MCF 10A (cell line): ENCODE data around the gene VSTM2L. TPM values are rescaled to one million over a fixed set of nuclear protein-coding genes. Genes with fewer than 3 reads are reported as not detected.

Experiments used
- BruUV-seq: library from RNA; stranded (reverse); fragments of 400-500 nt; replicated peaks from 2 replicates; lab custom pipeline; 2021; lab: Mats Ljungman, UMichigan
- CTCF ChIA-PET: fragments of 300-600 bp; sonication (Branson Sonifier 250); formaldehyde crosslinking; extraction: SDS; loops from one replicate; lab custom pipeline; 2021; ENCODE audit warnings: antibody characterized with exemption, inconsistent platforms; lab: Yijun Ruan, JAX
- POLR2A ChIA-PET: fragments of 300-600, 350-650 bp; sonication (Branson Sonifier 250); formaldehyde crosslinking; extraction: SDS; loops from one replicate; lab custom pipeline; 2020; ENCODE audit warnings: antibody characterized with exemption, inconsistent platforms; lab: Yijun Ruan, JAX
- DNase-seq: peaks from one replicate; pipeline ENCODE4 v3.0.0-alpha.2; 2018; ENCODE audit not compliant: unreplicated experiment
- H3K27ac Mint-ChIP-seq: one replicate; pipeline ENCODE4 v1.8.0; 2022; ENCODE audit warnings: mild to moderate bottlenecking, low read depth, mixed read lengths; ENCODE audit not compliant: unreplicated experiment
- H3K27me3 Mint-ChIP-seq: one replicate; pipeline ENCODE4 v1.8.0; 2022; ENCODE audit warnings: mixed read lengths; ENCODE audit not compliant: insufficient read depth, unreplicated experiment
- H3K36me3 Mint-ChIP-seq: one replicate; pipeline ENCODE4 v1.8.0; 2022; ENCODE audit warnings: mild to moderate bottlenecking, moderate library complexity, mixed read lengths; ENCODE audit not compliant: insufficient read depth, unreplicated experiment
- H3K4me1 Mint-ChIP-seq: one replicate; pipeline ENCODE4 v1.8.0; 2022; ENCODE audit warnings: mixed read lengths; ENCODE audit not compliant: insufficient read depth, unreplicated experiment
- H3K4me3 Mint-ChIP-seq: one replicate; pipeline ENCODE4 v1.8.0; 2022; ENCODE audit warnings: mild to moderate bottlenecking, moderate library complexity, mixed read lengths; ENCODE audit not compliant: unreplicated experiment
- H3K9me3 Mint-ChIP-seq: one replicate; pipeline ENCODE4 v1.8.0; 2022; ENCODE audit warnings: mixed read lengths; ENCODE audit not compliant: unreplicated experiment
- intact Hi-C: fragments of 100-400 bp; cut with micrococcal nuclease; formaldehyde crosslinking; loops from 2 replicates; pipeline ENCODE4 v1.14.1; 2022
- total RNA-seq: library from RNA; stranded (reverse); gene quantifications from 2 replicates; pipeline ENCODE4 v1.2.3, GENCODE V29; 2022
- TF ChIP-seq, protein P1 (sequence below): fragments of 200-600 bp; IDR thresholded peaks from one replicate; pipeline ENCODE4 v1.8.0; 2022; ENCODE audit warnings: antibody characterized with exemption, mild to moderate bottlenecking; ENCODE audit not compliant: unreplicated experiment

Gene VSTM2L
- total RNA-seq, 1 experiment from 2014 or later: 15.6 TPM

DNA sequence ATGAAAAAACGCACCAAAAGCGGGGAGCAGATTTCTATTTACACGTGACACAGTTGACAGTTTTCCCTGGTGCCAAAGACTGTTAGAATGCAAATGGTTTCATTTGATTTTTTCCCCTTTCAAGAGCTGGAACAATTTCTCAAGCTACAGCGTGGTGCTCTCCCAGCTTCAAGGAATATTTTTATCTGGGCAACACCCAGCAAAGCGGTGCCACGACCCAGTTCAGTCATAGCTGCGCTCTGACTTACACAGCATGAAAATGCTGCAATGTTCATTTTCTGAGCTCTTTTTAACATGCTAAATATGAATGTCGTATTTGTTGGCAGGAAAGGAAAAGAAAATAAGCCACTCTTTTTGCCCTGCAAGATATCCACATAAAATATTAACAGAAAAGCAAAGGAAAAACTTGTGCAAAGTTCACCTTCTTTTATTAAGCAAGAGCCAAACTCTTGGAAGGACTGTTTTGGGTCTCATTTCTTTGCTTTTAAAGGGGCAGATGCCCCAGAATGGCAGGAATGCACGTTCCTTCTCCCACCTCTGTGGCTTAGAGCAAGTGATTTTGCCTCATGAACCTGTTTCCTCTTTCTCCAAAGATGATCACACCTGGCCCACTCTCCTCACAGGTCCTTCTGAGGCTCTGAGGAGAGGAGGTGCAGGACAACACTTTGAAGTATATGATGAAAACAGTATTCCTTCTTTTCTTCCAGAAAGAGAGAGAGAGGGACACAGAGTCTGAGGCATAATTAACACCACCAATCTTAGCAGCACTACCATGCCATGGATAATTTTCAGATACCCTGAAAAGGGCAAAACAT is 83.3 kb downstream of the VSTM2L start:
- H3K27me3 Mint-ChIP-seq: no peaks in the 10 kb centered on the region
- CTCF ChIA-PET: interaction anchor here (0.6 to 4.2 kb wide), 4 partner anchors 13 to 765 kb away, joined by 3 to 14 read pairs (median 4); no protein-coding TSS in a partner anchor
- H3K4me3 Mint-ChIP-seq: no peak overlapping the region
- TF ChIP-seq, protein P1, sequence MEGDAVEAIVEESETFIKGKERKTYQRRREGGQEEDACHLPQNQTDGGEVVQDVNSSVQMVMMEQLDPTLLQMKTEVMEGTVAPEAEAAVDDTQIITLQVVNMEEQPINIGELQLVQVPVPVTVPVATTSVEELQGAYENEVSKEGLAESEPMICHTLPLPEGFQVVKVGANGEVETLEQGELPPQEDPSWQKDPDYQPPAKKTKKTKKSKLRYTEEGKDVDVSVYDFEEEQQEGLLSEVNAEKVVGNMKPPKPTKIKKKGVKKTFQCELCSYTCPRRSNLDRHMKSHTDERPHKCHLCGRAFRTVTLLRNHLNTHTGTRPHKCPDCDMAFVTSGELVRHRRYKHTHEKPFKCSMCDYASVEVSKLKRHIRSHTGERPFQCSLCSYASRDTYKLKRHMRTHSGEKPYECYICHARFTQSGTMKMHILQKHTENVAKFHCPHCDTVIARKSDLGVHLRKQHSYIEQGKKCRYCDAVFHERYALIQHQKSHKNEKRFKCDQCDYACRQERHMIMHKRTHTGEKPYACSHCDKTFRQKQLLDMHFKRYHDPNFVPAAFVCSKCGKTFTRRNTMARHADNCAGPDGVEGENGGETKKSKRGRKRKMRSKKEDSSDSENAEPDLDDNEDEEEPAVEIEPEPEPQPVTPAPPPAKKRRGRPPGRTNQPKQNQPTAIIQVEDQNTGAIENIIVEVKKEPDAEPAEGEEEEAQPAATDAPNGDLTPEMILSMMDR: no peak
- DNase-seq: no peak
- intact Hi-C loops: no loop called here
- peaks cover 47% of the 10 kb centered on the region for H3K4me1 Mint-ChIP-seq
- POLR2A ChIA-PET: interaction anchor here (1.3 to 1.8 kb wide), 3 partner anchors 8 to 292 kb away, joined by 3 to 7 read pairs (median 5); partner anchors contain the start of gene CTNNBL1
- BruUV-seq: no TSS peak
- H3K36me3 Mint-ChIP-seq: peaks cover 33% of the 10 kb centered on the region
- H3K9me3 Mint-ChIP-seq: no peaks in the 10 kb centered on the region
- H3K27ac Mint-ChIP-seq: peak overlapping the region; percentile 18

DNA sequence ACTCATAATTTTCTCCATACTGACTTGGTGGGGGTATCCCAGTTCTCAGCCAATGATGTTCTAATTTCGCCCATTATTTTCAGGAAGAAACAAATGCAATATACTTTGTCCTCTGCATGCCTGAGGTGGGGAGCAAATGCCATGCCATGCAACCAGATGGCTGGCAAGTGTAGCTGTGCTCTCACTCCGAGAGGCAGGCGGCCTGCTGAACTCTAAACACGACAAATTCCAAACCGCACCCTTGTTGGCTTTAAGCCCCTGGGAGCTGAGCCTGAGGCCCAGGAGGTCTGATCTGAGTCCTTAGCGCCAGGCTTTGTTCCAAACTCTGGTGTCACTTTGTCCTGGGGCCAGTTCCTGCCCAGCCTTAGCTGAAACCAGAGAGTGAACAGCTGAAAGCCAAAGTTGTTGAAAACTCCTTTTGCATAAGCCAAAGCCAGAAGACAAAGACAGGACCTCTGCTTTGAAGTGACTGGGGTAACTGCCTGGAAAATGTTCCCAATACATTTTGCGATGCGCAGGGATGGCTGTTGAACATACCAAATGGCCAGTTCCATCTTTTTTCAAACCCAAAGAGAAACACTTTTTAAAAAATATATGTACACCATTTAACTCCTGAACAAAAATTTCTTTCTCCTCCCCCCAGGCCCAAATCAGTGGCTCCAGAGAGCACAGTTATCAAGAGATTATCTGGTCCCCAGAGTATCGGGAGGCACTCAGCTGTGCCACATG is 84.1 kb downstream of the VSTM2L start:
- Mint-ChIP-seq H3K4me1 (peaks cover 51% of the 10 kb centered on the region), H3K27ac (peak overlapping the region; percentile 18), H3K9me3 (no peaks in the 10 kb centered on the region), H3K4me3 (no peak overlapping the region), H3K27me3 (no peaks in the 10 kb centered on the region), H3K36me3 (peaks cover 28% of the 10 kb centered on the region)
- ChIA-PET POLR2A (interaction anchor here (1.3 to 1.8 kb wide), 3 partner anchors 8 to 293 kb away, joined by 3 to 7 read pairs (median 5); partner anchors contain the start of gene CTNNBL1), CTCF (interaction anchor here (0.6 to 4.2 kb wide), 7 partner anchors 20 to 766 kb away, joined by 3 to 14 read pairs (median 3); partner anchors contain the start of gene VSTM2L)
- TF ChIP-seq, protein P1: no peak
- peak; percentile 53 for DNase-seq
- no TSS peak for BruUV-seq
- intact Hi-C loops: no loop called here

DNA sequence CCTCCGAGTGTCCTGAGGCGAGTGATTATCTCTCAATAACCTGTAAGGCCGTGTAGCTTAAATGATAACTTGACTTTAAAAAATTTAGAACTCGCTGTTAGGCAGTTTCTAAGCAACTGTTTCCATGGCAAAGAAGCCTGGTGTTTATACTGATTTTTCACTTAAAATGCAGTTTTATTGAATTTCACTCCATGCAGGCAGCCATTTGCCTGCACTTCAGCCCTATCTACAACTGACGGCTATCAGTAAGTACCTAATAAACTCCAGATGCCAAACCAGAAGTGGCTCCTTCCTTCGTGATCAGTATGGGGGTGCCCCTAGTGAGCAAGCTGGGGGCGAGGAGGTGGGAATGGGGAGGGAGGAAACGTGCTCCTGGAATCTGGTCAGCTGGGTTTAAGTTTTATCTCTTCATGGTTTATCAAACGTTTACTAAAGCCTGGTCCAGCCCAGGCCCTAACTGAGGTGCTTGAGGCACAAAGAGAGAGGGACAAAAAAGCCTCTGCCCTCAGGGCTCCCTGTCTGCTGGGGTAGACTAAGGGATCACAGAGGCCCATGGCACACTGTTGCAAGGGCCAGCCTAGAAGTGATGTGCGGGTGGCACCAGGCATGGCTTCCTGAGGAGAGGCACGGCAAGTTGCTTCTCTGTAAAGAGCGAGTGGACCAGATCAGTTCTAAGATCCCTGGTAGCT is 84.8 kb downstream of the VSTM2L start:
- TF ChIP-seq, protein P1: no peak
- Mint-ChIP-seq H3K9me3 (no peaks in the 10 kb centered on the region), H3K36me3 (peaks cover 22% of the 10 kb centered on the region), H3K4me1 (peaks cover 58% of the 10 kb centered on the region), H3K27me3 (no peaks in the 10 kb centered on the region), H3K4me3 (no peak overlapping the region), H3K27ac (peak overlapping the region; percentile 18)
- DNase-seq: no peak
- intact Hi-C loops: no loop called here
- no TSS peak for BruUV-seq
- CTCF ChIA-PET: interaction anchor here (0.6 to 4.2 kb wide), 10 partner anchors 21 to 423 kb away, joined by 3 to 14 read pairs (median 3); partner anchors contain the start of genes RPRD1B, TTI1 and VSTM2L
- POLR2A ChIA-PET: interaction anchor here (1.4 to 1.8 kb wide), 2 partner anchors 9 to 293 kb away, joined by 3 to 7 read pairs; partner anchors contain the start of gene CTNNBL1
